GM18868 (cell line): ENCODE data around the gene TMCO5A.
"Not testable (repeated sequence)": the region's sequence is repeated elsewhere in the genome, so short reads cannot be mapped to it uniquely, and the experiment has no call there.

ENCODE experiments used
- ATAC-seq: cut with Tn5 transposase; IDR thresholded peaks from one replicate; pipeline ENCODE4 v1.9.1; 2021; ENCODE audit warnings: mild to moderate bottlenecking, moderate library complexity; ENCODE audit not compliant: unreplicated experiment

The TMCO5A gene

GRCh38 chr15:37934340-37934739 is at the start of gene TMCO5A:
Gene TMCO5A (plus strand): TSS chr15:37934640. CDS start chr15:37936324, 1,684 bp downstream.
- no peak for ATAC-seq

- no peak for ATAC-seq
These were observed 48.8 kb upstream of the TMCO5A start for GRCh38 chr15:37885651-37886050.

GRCh38 chr15:37888356-37888755 is 46.1 kb upstream of the TMCO5A start:
- no peak for ATAC-seq

- ATAC-seq = peak; percentile 78
These were observed 42.6 kb upstream of the TMCO5A start for GRCh38 chr15:37891766-37892368.

- no peak for ATAC-seq
These were observed 41.1 kb upstream of the TMCO5A start for GRCh38 chr15:37893309-37893708.

- ATAC-seq = no peak
These were observed 36.1 kb upstream of the TMCO5A start for GRCh38 chr15:37898362-37898761.

- no peak for ATAC-seq
These were observed 33.9 kb upstream of the TMCO5A start for GRCh38 chr15:37900326-37901221.

GRCh38 chr15:37902126-37902525 is 32.3 kb upstream of the TMCO5A start:
- no peak for ATAC-seq

- ATAC-seq = no peak
These were observed 30.4 kb upstream of the TMCO5A start for GRCh38 chr15:37903919-37904625.

GRCh38 chr15:37907136-37907535 is 27.3 kb upstream of the TMCO5A start:
- no peak for ATAC-seq

GRCh38 chr15:37921527-37922385 is 12.7 kb upstream of the TMCO5A start:
- no peak for ATAC-seq

- ATAC-seq = no peak
These were observed 8.3 kb upstream of the TMCO5A start for GRCh38 chr15:37926136-37926535.

GRCh38 chr15:37929238-37929637 is 5.2 kb upstream of the TMCO5A start:
- no peak for ATAC-seq

- no peak for ATAC-seq
These were observed 3.1 kb upstream of the TMCO5A start for GRCh38 chr15:37931321-37931720.

GRCh38 chr15:37931868-37932267 is 2.6 kb upstream of the TMCO5A start:
- no peak for ATAC-seq

GRCh38 chr15:37932549-37932948 is 1.9 kb upstream of the TMCO5A start:
- no peak for ATAC-seq

GRCh38 chr15:37933666-37934065 is 774 bp upstream of the TMCO5A start:
- no peak for ATAC-seq

- no peak for ATAC-seq
These were observed 6.4 kb downstream of the TMCO5A start for GRCh38 chr15:37940876-37941275.

- ATAC-seq = no peak
These were observed 7.3 kb downstream of the TMCO5A start for GRCh38 chr15:37941779-37942178.

- ATAC-seq = no peak
These were observed 17.6 kb downstream of the TMCO5A start for GRCh38 chr15:37951999-37952398.

GRCh38 chr15:37960742-37961141 is 26.3 kb downstream of the TMCO5A start:
- not testable (repeated sequence) for ATAC-seq
